IMR-90 (cell line): ENCODE measurements around the gene JPH3.

Source experiments
- BHLHE40 ChIP-seq: fragments of 150-350 bp; IDR thresholded peaks from 2 replicates; pipeline ENCODE4 v1.6.1; 2016; ENCODE audit warnings: mild to moderate bottlenecking, low read depth, low read length
- CEBPB ChIP-seq: IDR thresholded peaks from 2 replicates; pipeline ENCODE4 v1.6.1; 2012; ENCODE audit warnings: low read depth, low read length, improper control_type of control experiment
- CHD1 ChIP-seq: IDR thresholded peaks from 2 replicates; pipeline ENCODE4 v1.6.1; 2012; ENCODE audit warnings: low read depth, low read length, improper control_type of control experiment
- ELK1 ChIP-seq: fragments of 150-350 bp; IDR thresholded peaks from 2 replicates; pipeline ENCODE4 v1.6.1; 2016; ENCODE audit warnings: low read depth, mild to moderate bottlenecking, low read length, moderate library complexity, borderline replicate concordance
- MAZ ChIP-seq: IDR thresholded peaks from 2 replicates; pipeline ENCODE4 v1.6.1; 2012; ENCODE audit warnings: low read depth, mild to moderate bottlenecking, low read length, improper control_type of control experiment, moderate library complexity, borderline replicate concordance
- MXI1 ChIP-seq: IDR thresholded peaks from 2 replicates; pipeline ENCODE4 v1.6.1; 2012; ENCODE audit warnings: low read depth, mild to moderate bottlenecking, low read length, moderate library complexity, borderline replicate concordance
- POLR2A ChIP-seq: IDR thresholded peaks from 2 replicates; pipeline ENCODE4 v1.6.1; 2012; ENCODE audit warnings: mild to moderate bottlenecking, low read depth, low read length
- RAD21 ChIP-seq: IDR thresholded peaks from 2 replicates; pipeline ENCODE4 v1.6.1; 2012; ENCODE audit warnings: low read length, improper control_type of control experiment
- RCOR1 ChIP-seq: IDR thresholded peaks from 2 replicates; pipeline ENCODE4 v1.6.1; 2012; ENCODE audit warnings: mild to moderate bottlenecking, low read length, improper control_type of control experiment; ENCODE audit not compliant: insufficient replicate concordance
- RFX5 ChIP-seq: IDR thresholded peaks from 2 replicates; pipeline ENCODE4 v1.8.0; 2012; ENCODE audit warnings: low read depth, mild to moderate bottlenecking, low read length, moderate library complexity
- SMC3 ChIP-seq: fragments of 150-350 bp; IDR thresholded peaks from 2 replicates; pipeline ENCODE4 v1.6.1; 2016; ENCODE audit warnings: low read depth, mild to moderate bottlenecking, antibody characterized with exemption, low read length, moderate library complexity
- TF ChIP-seq, protein P1 (sequence below): conservative IDR thresholded peaks from 2 replicates; pipeline ENCODE4 v1.5.1; 2012; ENCODE audit warnings: mild to moderate bottlenecking, low read depth, low read length, improper control_type of control experiment
- TF ChIP-seq, protein P2 (sequence below): fragments of 150-350 bp; IDR thresholded peaks from 2 replicates; pipeline ENCODE4 v1.6.1; 2017; ENCODE audit warnings: mild to moderate bottlenecking, antibody characterized with exemption, low read length, low read depth

DNA sequence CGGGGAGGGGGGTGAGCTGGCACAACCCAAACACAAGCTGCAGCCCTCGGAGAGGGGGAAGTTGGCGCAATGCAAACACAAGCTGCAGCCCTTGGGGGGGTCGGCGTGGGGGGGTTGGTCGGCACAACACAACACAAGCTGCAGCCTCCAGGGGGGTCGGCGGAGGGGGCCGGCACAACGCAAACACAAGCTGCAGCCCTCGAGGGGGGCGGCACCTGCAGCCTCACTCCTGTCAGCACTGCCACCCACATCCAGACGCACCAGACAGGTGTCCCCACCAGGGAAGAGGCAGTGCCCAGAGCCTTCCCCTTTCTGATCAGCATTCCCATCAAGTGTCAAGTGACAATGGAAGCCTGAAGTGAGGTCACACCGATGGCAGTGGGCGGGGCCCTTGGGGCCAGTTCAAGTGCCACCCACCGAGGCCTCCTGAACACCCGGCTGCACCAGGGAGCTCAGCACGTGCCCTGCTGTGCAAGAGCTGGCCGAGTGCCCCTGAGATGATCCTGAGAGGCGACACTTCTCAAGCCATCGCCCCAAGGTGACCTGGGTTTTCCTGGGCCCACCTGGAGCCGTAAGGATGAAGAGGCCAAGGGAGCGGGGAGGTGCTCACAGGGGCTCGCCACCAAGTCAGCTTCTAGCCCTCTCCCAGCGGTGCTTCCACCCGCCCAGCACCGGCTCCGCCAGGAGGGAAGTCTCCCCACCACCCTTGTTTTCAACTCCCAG lies 104.1 kb downstream of the JPH3 start:
- TF ChIP-seq, protein P1, sequence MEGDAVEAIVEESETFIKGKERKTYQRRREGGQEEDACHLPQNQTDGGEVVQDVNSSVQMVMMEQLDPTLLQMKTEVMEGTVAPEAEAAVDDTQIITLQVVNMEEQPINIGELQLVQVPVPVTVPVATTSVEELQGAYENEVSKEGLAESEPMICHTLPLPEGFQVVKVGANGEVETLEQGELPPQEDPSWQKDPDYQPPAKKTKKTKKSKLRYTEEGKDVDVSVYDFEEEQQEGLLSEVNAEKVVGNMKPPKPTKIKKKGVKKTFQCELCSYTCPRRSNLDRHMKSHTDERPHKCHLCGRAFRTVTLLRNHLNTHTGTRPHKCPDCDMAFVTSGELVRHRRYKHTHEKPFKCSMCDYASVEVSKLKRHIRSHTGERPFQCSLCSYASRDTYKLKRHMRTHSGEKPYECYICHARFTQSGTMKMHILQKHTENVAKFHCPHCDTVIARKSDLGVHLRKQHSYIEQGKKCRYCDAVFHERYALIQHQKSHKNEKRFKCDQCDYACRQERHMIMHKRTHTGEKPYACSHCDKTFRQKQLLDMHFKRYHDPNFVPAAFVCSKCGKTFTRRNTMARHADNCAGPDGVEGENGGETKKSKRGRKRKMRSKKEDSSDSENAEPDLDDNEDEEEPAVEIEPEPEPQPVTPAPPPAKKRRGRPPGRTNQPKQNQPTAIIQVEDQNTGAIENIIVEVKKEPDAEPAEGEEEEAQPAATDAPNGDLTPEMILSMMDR = no peak
- TF ChIP-seq, protein P2, sequence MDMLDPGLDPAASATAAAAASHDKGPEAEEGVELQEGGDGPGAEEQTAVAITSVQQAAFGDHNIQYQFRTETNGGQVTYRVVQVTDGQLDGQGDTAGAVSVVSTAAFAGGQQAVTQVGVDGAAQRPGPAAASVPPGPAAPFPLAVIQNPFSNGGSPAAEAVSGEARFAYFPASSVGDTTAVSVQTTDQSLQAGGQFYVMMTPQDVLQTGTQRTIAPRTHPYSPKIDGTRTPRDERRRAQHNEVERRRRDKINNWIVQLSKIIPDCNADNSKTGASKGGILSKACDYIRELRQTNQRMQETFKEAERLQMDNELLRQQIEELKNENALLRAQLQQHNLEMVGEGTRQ = no peak
- TF ChIP-seq POLR2A (no peak), RCOR1 (no peak), CEBPB (no peak), MAZ (no peak), ELK1 (no peak), SMC3 (no peak), RFX5 (no peak), MXI1 (no peak), RAD21 (no peak), CHD1 (no peak), BHLHE40 (no peak)
